ENCODE results near the gene SLC39A11. TPM values are rescaled to one million over a fixed set of nuclear protein-coding genes. Genes with fewer than 3 reads are reported as not detected.
A peak's percentile ranks its signal among the peaks of the same experiment; 100 is the strongest.

Gene SLC39A11
- total and polyA plus RNA-seq, 2 of the 13 experiments (the other 11 are each of a cell fraction or from before 2014, with no cell fraction given), result 17.2 to 31.5 TPM

DNA sequence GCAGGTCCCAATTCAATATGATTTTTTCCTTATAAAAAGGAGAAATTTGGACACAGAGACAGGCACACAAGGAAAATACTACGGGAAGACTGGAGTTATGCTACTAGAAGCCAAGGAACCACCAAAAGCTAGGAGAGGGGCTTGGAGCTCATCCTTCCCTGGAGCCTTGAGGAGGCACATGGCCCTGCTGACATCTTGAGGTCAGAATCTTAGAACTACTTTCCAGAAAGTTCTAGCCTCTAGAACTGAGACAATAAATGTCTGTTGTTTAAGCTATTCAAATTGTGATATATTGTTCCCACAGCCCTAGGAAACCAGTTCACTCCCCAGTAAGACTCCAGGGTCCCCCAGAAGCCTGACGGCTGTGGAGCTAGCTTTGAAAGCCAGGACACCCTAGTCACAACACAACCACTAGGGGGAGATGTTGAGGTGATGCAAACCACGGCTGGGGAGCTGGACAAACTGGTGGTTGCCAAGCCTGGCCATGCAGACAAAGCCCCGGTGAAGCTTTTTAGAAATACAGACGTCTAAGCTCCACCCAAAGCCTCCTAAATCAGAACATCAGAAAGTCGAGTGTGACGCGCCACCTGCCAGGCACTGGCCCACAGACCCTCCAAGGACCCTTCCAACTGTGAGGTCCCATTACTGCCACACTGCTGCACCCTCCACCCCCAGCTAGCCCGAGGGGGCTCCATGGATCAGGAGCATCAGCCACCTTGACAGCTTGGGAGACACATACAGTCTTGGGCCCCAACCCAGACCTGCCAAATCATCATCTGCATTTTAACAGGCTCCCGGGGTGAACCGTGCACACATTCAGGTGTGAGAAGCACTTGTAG is 106.4 kb downstream of the SLC39A11 start (continued):
- TF ChIP-seq, protein P1, sequence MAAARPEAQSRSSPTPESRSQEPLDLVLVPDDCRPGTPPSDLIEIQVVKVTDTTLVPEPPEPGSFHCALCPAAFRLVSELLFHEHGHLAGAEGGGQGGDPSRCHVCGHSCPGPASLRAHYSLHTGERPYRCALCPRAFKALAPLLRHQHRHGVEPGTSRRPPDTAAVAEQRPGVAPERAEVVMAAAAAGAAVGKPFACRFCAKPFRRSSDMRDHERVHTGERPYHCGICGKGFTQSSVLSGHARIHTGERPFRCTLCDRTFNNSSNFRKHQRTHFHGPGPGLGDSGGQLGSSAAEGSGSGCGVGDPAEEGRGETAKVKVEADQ (CRISPR knock-in tag; IDR thresholded peaks at IDR 0.05; ENCODE audit: borderline replicate concordance), result no peak
- no peak; the same call in 1 of the 2 replicates for TF ChIP-seq ZNF83 (CRISPR knock-in tag; IDR thresholded peaks at IDR 0.05; ENCODE audit: borderline replicate concordance)
- no peak for TF ChIP-seq ZNF562 (CRISPR knock-in tag; IDR thresholded peaks at IDR 0.05; ENCODE audit: borderline replicate concordance)
- TF ChIP-seq, protein P2, sequence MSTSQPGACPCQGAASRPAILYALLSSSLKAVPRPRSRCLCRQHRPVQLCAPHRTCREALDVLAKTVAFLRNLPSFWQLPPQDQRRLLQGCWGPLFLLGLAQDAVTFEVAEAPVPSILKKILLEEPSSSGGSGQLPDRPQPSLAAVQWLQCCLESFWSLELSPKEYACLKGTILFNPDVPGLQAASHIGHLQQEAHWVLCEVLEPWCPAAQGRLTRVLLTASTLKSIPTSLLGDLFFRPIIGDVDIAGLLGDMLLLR (CRISPR knock-in tag; IDR thresholded peaks at IDR 0.05), result no peak
- TF ChIP-seq CEBPB (IDR thresholded peaks at IDR 0.05; ENCODE audit: borderline replicate concordance, low read depth, low read length), result 0 out of 2 replicates have a peak, but pooled peaks have one; percentile 44
- TF ChIP-seq SPEN (CRISPR knock-in tag; IDR thresholded peaks at IDR 0.05; ENCODE audit: low read depth), result no peak
- TF ChIP-seq SYNCRIP (IDR thresholded peaks at IDR 0.05; ENCODE audit: insufficient read depth, low read depth, low read length), result no peak
- TF ChIP-seq RBAK (CRISPR knock-in tag; IDR thresholded peaks at IDR 0.05), result no peak
- peak; percentile 50; the same call in 1 of the 2 replicates for TF ChIP-seq FOXC1 (CRISPR knock-in tag; IDR thresholded peaks at IDR 0.05; ENCODE audit: borderline replicate concordance)
- TF ChIP-seq, protein P3, sequence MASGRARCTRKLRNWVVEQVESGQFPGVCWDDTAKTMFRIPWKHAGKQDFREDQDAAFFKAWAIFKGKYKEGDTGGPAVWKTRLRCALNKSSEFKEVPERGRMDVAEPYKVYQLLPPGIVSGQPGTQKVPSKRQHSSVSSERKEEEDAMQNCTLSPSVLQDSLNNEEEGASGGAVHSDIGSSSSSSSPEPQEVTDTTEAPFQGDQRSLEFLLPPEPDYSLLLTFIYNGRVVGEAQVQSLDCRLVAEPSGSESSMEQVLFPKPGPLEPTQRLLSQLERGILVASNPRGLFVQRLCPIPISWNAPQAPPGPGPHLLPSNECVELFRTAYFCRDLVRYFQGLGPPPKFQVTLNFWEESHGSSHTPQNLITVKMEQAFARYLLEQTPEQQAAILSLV (CRISPR knock-in tag; IDR thresholded peaks at IDR 0.05; ENCODE audit: borderline replicate concordance), result no peak
- TF ChIP-seq U2AF1 (optimal IDR thresholded peaks at IDR 0.05; ENCODE audit: low read depth, low read length), result peak; percentile 43
- TF ChIP-seq, protein P4, sequence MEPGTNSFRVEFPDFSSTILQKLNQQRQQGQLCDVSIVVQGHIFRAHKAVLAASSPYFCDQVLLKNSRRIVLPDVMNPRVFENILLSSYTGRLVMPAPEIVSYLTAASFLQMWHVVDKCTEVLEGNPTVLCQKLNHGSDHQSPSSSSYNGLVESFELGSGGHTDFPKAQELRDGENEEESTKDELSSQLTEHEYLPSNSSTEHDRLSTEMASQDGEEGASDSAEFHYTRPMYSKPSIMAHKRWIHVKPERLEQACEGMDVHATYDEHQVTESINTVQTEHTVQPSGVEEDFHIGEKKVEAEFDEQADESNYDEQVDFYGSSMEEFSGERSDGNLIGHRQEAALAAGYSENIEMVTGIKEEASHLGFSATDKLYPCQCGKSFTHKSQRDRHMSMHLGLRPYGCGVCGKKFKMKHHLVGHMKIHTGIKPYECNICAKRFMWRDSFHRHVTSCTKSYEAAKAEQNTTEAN (CRISPR knock-in tag; conservative IDR thresholded peaks at IDR 0.05), result no peak
- 0 out of 2 replicates have a peak, but pooled peaks have one; percentile 19 for TF ChIP-seq ZFP91 (CRISPR knock-in tag; IDR thresholded peaks at IDR 0.05; ENCODE audit: borderline replicate concordance)
- no peak for TF ChIP-seq ZFP36L1 (CRISPR knock-in tag; IDR thresholded peaks at IDR 0.05)
- no peak for TF ChIP-seq NRL (CRISPR knock-in tag; IDR thresholded peaks at IDR 0.05; ENCODE audit: borderline replicate concordance)
- 0 out of 2 replicates have a peak, but pooled peaks have one; percentile 19 for TF ChIP-seq KMT2A (CRISPR knock-in tag; IDR thresholded peaks at IDR 0.05)
- no peak for TF ChIP-seq DDIT3 (CRISPR knock-in tag; IDR thresholded peaks at IDR 0.05)
- TF ChIP-seq ZNF431 (CRISPR knock-in tag; IDR thresholded peaks at IDR 0.05; ENCODE audit: borderline replicate concordance, low read depth), result no peak
- TF ChIP-seq, protein P5, sequence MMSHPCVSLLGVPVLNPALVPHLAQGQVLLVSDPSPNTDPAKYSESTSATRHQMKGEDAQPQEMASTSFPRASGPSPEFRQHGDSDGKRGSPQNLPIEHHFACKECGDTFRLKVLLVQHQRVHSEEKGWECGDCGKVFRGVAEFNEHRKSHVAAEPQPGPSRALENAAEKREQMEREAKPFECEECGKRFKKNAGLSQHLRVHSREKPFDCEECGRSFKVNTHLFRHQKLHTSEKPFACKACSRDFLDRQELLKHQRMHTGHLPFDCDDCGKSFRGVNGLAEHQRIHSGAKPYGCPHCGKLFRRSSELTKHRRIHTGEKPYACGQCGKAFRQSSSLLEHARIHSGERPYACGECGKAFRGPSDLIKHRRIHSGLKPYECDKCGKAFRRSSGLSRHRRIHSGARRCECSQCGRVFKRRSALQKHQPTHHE (CRISPR knock-in tag; IDR thresholded peaks at IDR 0.05; ENCODE audit: borderline replicate concordance), result no peak
- no peak for TF ChIP-seq ZNF326 (CRISPR knock-in tag; IDR thresholded peaks at IDR 0.05; ENCODE audit: borderline replicate concordance)

Data from HepG2 (cell line).